ENCODE measurements around the gene DAPK2. TPM values are rescaled to one million over a fixed set of nuclear protein-coding genes. Genes with fewer than 3 reads are reported as not detected.

Gene DAPK2
- total RNA-seq, 2 donors from 2014 or later, result 6.1 to 10.6 TPM

DNA sequence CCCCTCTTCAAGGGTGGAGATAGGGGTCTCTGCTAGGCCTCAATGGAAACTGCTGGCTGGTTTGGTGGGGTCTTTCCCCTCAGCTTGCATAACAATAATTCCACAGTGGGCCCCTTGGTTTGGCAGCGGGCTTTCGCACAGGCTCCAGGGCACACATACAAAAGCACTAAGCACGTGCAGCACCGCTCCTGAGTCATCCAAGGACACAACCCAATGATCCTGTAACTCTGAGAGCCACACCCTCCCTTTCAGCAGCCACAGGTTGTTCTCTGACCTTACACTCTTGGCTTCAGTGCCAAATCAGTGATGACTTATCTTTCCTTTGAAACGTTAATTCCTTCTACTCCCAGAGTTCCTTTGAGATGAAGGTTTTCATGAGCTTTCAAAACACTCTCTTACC, 41.7 kb downstream of the DAPK2 start:
- Histone ChIP-seq H3K27me3 (replicated peaks; ENCODE audit: insufficient read depth) (no peaks in the 10 kb centered on the region), H3K4me1 (ENCODE audit: control insufficient read depth in 1 of 2, low read depth in 2 of 2) (no peaks in the 10 kb centered on the region), H3K36me3 (no peaks in the 10 kb centered on the region), H3K27ac (no peak overlapping the region), H3K9me3 (no peaks in the 10 kb centered on the region), H3K4me3 (no peak overlapping the region)
- ATAC-seq (ENCODE audit: insufficient number of reproducible peaks, low FRiP score, low read depth) (no peak), DNase-seq (ENCODE audit: low spot score) (no peak)
- TF ChIP-seq, protein P1, sequence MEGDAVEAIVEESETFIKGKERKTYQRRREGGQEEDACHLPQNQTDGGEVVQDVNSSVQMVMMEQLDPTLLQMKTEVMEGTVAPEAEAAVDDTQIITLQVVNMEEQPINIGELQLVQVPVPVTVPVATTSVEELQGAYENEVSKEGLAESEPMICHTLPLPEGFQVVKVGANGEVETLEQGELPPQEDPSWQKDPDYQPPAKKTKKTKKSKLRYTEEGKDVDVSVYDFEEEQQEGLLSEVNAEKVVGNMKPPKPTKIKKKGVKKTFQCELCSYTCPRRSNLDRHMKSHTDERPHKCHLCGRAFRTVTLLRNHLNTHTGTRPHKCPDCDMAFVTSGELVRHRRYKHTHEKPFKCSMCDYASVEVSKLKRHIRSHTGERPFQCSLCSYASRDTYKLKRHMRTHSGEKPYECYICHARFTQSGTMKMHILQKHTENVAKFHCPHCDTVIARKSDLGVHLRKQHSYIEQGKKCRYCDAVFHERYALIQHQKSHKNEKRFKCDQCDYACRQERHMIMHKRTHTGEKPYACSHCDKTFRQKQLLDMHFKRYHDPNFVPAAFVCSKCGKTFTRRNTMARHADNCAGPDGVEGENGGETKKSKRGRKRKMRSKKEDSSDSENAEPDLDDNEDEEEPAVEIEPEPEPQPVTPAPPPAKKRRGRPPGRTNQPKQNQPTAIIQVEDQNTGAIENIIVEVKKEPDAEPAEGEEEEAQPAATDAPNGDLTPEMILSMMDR (IDR thresholded peaks at IDR 0.05), result no peak

DNA sequence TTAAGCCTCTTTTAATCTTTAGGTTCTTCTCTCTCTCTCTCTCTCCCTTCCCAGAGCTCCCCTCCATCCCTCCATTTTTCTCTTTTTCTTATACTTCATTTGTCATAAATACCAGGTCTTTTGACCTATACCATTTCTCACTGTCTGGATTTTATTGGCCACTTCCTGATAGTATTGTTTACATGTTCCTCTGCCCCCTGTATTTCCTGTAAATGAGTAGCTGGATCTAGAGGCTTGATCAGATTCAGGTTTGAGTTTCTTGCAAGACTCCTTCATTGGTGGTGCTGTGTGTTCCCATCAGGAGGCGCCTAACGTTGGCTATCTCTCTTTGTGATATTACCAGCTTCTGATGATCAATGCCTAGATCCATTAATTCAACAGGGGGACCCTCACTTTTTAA, 42.2 kb downstream of the DAPK2 start:
- TF ChIP-seq, protein P1 (IDR thresholded peaks at IDR 0.05), result no peak
- H3K4me3 ChIP-seq, result no peak overlapping the region
- DNase-seq (ENCODE audit: low spot score) (no peak), ATAC-seq (ENCODE audit: insufficient number of reproducible peaks, low FRiP score, low read depth) (no peak)
- no peaks in the 10 kb centered on the region for H3K27me3 ChIP-seq (replicated peaks; ENCODE audit: insufficient read depth)
- H3K36me3 ChIP-seq, result no peaks in the 10 kb centered on the region
- no peak overlapping the region for H3K27ac ChIP-seq
- H3K9me3 ChIP-seq, result no peaks in the 10 kb centered on the region
- no peaks in the 10 kb centered on the region for H3K4me1 ChIP-seq (ENCODE audit: control insufficient read depth in 1 of 2, low read depth in 2 of 2)

DNA sequence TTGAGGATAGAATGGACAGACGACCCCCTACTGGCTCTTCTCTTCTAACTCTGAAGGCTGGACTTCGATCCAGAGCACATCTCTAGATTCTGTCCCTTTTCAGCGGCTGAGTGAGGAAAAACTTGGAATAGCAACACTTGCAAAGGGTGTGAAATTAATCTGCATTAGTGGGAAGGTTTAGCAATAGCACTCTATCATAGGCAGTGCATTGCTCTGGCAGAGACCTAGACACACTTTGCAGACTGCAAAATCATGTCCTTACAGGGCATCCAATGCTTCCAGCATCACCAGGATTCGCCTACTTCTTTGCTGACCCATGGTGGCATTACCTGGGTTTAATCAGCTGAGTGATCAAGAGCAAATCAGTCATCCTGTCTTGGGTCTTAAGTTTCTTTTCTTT, 43.1 kb downstream of the DAPK2 start:
- TF ChIP-seq, protein P1 (IDR thresholded peaks at IDR 0.05), result no peak
- Histone ChIP-seq H3K27ac (no peak overlapping the region), H3K36me3 (no peaks in the 10 kb centered on the region), H3K4me1 (ENCODE audit: control insufficient read depth in 1 of 2, low read depth in 2 of 2) (no peaks in the 10 kb centered on the region), H3K27me3 (replicated peaks; ENCODE audit: insufficient read depth) (no peaks in the 10 kb centered on the region), H3K4me3 (no peak overlapping the region), H3K9me3 (no peaks in the 10 kb centered on the region)
- ATAC-seq (ENCODE audit: insufficient number of reproducible peaks, low FRiP score, low read depth), result no peak
- no peak for DNase-seq (ENCODE audit: low spot score)

DNA sequence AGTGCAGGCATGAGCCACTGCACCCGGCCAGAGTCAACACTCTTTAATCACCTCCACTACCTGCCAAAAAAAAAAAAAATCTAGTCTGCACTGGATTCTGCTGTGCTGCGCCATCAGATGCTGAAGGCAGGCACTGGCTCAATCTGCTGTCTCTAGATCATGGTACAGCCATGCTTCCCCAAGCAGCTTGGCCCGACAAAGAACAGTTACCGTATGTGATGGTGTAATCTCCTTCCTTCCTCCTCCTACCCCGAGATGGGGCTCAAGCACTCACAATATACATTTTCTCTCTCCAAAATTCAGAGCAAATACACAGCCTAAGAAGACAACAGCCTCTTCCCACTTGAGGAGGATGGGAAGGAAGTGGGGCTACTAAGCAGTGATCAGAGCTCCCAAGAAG, 45.1 kb downstream of the DAPK2 start:
- Histone ChIP-seq H3K4me3 (no peak overlapping the region), H3K27ac (no peak overlapping the region), H3K36me3 (no peaks in the 10 kb centered on the region), H3K9me3 (no peaks in the 10 kb centered on the region), H3K27me3 (replicated peaks; ENCODE audit: insufficient read depth) (no peaks in the 10 kb centered on the region), H3K4me1 (ENCODE audit: control insufficient read depth in 1 of 2, low read depth in 2 of 2) (no peaks in the 10 kb centered on the region)
- TF ChIP-seq, protein P1 (IDR thresholded peaks at IDR 0.05), result no peak
- DNase-seq (ENCODE audit: low spot score) (no peak), ATAC-seq (ENCODE audit: insufficient number of reproducible peaks, low FRiP score, low read depth) (no peak)

DNA sequence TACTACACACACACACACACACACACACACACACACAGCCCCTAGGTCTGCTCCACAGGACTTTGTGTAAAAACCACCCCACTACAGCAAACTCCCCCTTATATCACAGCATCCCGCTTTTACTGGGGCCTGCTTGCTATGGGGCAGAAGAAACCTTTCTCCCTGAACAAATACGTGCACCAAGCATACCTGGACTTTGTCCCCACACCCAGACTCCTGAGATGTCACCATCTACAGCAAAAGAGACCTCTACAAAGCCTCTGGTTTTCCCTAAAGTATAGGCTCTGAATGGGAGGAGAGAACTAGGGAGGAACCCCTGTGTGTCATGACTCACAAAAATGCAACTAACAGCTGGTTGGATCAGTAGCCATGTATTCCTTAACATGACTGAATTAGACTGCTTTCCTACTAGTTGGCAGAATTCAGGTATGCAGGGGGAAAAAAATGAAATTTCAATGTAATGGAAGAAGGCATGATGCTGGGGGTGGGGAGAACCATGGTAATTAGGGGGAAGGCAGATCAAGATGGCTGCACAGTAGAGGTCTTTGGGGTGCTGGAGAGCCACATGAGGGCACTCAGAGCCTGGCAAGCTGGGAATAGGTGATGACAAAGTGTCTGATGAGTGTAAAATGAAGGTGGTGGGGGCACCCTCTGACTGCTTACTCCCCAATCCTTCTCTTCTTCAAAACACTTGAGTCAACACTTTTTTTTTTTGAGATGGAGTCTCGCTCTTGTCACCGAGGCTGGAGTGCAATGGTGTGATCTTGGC, 45.9 kb downstream of the DAPK2 start:
- no peak overlapping the region for H3K27ac ChIP-seq
- no peak for DNase-seq (ENCODE audit: low spot score)
- no peak for ATAC-seq (ENCODE audit: insufficient number of reproducible peaks, low FRiP score, low read depth)

More for the DNA sequence above, 45.9 kb downstream of the DAPK2 start:
- no peak overlapping the region for H3K4me3 ChIP-seq
- H3K36me3 ChIP-seq, result no peaks in the 10 kb centered on the region
- TF ChIP-seq, protein P1 (IDR thresholded peaks at IDR 0.05), result no peak
- no peaks in the 10 kb centered on the region for H3K27me3 ChIP-seq (replicated peaks; ENCODE audit: insufficient read depth)
- no peaks in the 10 kb centered on the region for H3K4me1 ChIP-seq (ENCODE audit: control insufficient read depth in 1 of 2, low read depth in 2 of 2)
- H3K9me3 ChIP-seq, result no peaks in the 10 kb centered on the region

Data from thoracic aorta (tissue), 2 donors.